ENCODE measurements around the gene FBRS.

FBRS gene

DNA sequence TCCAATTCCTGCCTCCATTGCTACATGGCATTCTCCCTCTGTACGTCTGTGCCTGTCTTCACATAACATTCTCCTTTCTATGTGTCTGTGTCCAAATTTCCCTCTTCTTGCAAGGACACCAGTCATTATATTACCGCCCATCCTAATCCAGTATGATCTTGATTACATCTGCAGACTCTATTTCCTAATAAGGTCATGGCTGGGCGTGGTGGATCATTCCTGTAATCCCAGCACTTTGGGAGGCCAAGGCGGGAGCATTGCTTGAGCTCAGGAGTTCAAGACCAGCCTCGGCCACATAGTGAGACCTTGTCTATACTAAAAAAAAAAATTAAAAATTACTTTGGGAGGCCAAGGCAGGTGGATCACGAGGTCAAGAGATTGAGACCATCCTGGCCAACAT is 12.5 kb upstream of the FBRS start:
- no peak overlapping the region for H3K9ac ChIP-seq (ENCODE audit: low read depth, low read length)
- H3K9me3 ChIP-seq (ENCODE audit: insufficient read depth, low read depth, low read length): no peaks in the 10 kb centered on the region
- no peaks in the 10 kb centered on the region for H3K36me3 ChIP-seq (ENCODE audit: insufficient read depth, low read length)
- no peaks in the 10 kb centered on the region for H3K4me1 ChIP-seq (ENCODE audit: insufficient read depth, low read length)
- no peak overlapping the region for H3K4me3 ChIP-seq (ENCODE audit: low read length)
- 66% methylated on average over 5 of the region's 6 CpGs for WGBS
- peaks cover 27% of the 10 kb centered on the region for H3K27me3 ChIP-seq (ENCODE audit: insufficient read depth, low read length)
- no peak overlapping the region for H3K27ac ChIP-seq (ENCODE audit: low read depth, low read length)

GRCh38 chr16:30647274-30647571 is 11.0 kb upstream of the FBRS start:
- 84% methylated on average over 1 of the region's 1 CpG for WGBS
- H3K27ac ChIP-seq (ENCODE audit: low read depth, low read length): no peak overlapping the region
- H3K4me1 ChIP-seq (ENCODE audit: insufficient read depth, low read length): no peaks in the 10 kb centered on the region
- no peak overlapping the region for H3K4me3 ChIP-seq (ENCODE audit: low read length)
- peaks cover 31% of the 10 kb centered on the region for H3K27me3 ChIP-seq (ENCODE audit: insufficient read depth, low read length)
- H3K9me3 ChIP-seq (ENCODE audit: insufficient read depth, low read depth, low read length): no peaks in the 10 kb centered on the region
- no peaks in the 10 kb centered on the region for H3K36me3 ChIP-seq (ENCODE audit: insufficient read depth, low read length)
- no peak overlapping the region for H3K9ac ChIP-seq (ENCODE audit: low read depth, low read length)

- H3K4me1 ChIP-seq (ENCODE audit: insufficient read depth, low read length): no peaks in the 10 kb centered on the region
- H3K27me3 ChIP-seq (ENCODE audit: insufficient read depth, low read length): peaks cover 28% of the 10 kb centered on the region
- H3K4me3 ChIP-seq (ENCODE audit: low read length): peak overlapping the region; percentile 35
- H3K9me3 ChIP-seq (ENCODE audit: insufficient read depth, low read depth, low read length): no peaks in the 10 kb centered on the region
- WGBS: 80% methylated on average over 22 of the region's 22 CpGs
- no peaks in the 10 kb centered on the region for H3K36me3 ChIP-seq (ENCODE audit: insufficient read depth, low read length)
- H3K27ac ChIP-seq (ENCODE audit: low read depth, low read length): peak overlapping the region; percentile 57; the same call in 1 of the 2 replicates
- H3K9ac ChIP-seq (ENCODE audit: low read depth, low read length): peak overlapping the region; percentile 16; the same call in 1 of the 2 replicates
These were observed 8.4 kb upstream of the FBRS start for GRCh38 chr16:30649725-30650368.

GRCh38 chr16:30650369-30651123 is 7.7 kb upstream of the FBRS start, which contains the start of gene PRR14:
Gene PRR14, plus strand, starts transcription at chr16:30650960. Its CDS starts 686 bp downstream, at chr16:30651646.
- peak within 1 kb of the TSS; percentile 75; the same call in 1 of the 2 replicates for H3K27ac ChIP-seq (ENCODE audit: low read depth, low read length)
- H3K4me1 ChIP-seq (ENCODE audit: insufficient read depth, low read length): no peaks in the 10 kb centered on the region
- peaks cover 5% of the 10 kb centered on the region; the same call in 1 of the 2 replicates for H3K36me3 ChIP-seq (ENCODE audit: insufficient read depth, low read length)
- peak within 1 kb of the TSS; percentile 71 for H3K4me3 ChIP-seq (ENCODE audit: low read length)
- H3K9ac ChIP-seq (ENCODE audit: low read depth, low read length): peak within 1 kb of the TSS; percentile 56
- H3K27me3 ChIP-seq (ENCODE audit: insufficient read depth, low read length): peaks cover 26% of the 10 kb centered on the region
- H3K9me3 ChIP-seq (ENCODE audit: insufficient read depth, low read depth, low read length): no peaks in the 10 kb centered on the region
- 6% methylated on average over 53 of the region's 53 CpGs for WGBS

- H3K27me3 ChIP-seq (ENCODE audit: insufficient read depth, low read length): peaks cover 24% of the 10 kb centered on the region
- H3K4me1 ChIP-seq (ENCODE audit: insufficient read depth, low read length): no peaks in the 10 kb centered on the region
- H3K4me3 ChIP-seq (ENCODE audit: low read length): peak overlapping the region; percentile 71
- H3K9ac ChIP-seq (ENCODE audit: low read depth, low read length): peak overlapping the region; percentile 56
- peak overlapping the region; percentile 75; the same call in 1 of the 2 replicates for H3K27ac ChIP-seq (ENCODE audit: low read depth, low read length)
- WGBS: 3% methylated on average over 70 of the region's 71 CpGs
- peaks cover 5% of the 10 kb centered on the region; the same call in 1 of the 2 replicates for H3K36me3 ChIP-seq (ENCODE audit: insufficient read depth, low read length)
- H3K9me3 ChIP-seq (ENCODE audit: insufficient read depth, low read depth, low read length): no peaks in the 10 kb centered on the region
These were observed 6.9 kb upstream of the FBRS start for GRCh38 chr16:30651124-30652004.

GRCh38 chr16:30652005-30652296 is 6.3 kb upstream of the FBRS start:
- Histone ChIP-seq H3K27me3 (ENCODE audit: insufficient read depth, low read length) (peaks cover 28% of the 10 kb centered on the region), H3K27ac (ENCODE audit: low read depth, low read length) (no peak overlapping the region), H3K4me3 (ENCODE audit: low read length) (peak overlapping the region; percentile 71), H3K36me3 (ENCODE audit: insufficient read depth, low read length) (peaks cover 5% of the 10 kb centered on the region; the same call in 1 of the 2 replicates), H3K9me3 (ENCODE audit: insufficient read depth, low read depth, low read length) (no peaks in the 10 kb centered on the region), H3K4me1 (ENCODE audit: insufficient read depth, low read length) (no peaks in the 10 kb centered on the region), H3K9ac (ENCODE audit: low read depth, low read length) (peak overlapping the region; percentile 56; the same call in 1 of the 2 replicates)
- 53% methylated on average over 2 of the region's 2 CpGs for WGBS

DNA sequence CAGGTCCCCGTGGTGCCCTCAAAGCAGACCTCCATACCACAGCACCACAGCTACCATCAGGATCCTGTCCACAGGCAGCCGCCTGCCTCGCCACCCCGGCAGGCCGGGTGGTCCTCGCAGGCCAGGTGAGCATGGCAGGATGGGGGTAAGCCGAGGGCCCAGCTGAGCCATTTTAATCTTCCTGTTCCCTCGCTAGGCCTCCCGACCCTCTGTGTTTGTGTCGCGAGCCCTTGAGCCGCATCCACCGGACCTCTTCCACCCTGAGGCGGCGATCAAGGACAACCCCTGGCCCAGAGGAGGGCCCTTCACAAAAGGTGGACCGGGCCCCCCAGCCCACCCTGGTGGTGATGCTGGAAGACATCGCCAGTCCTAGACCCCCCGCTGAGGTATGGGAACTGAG is 5.5 kb upstream of the FBRS start:
- Histone ChIP-seq H3K36me3 (ENCODE audit: insufficient read depth, low read length) (peaks cover 5% of the 10 kb centered on the region; the same call in 1 of the 2 replicates), H3K27ac (ENCODE audit: low read depth, low read length) (no peak overlapping the region), H3K27me3 (ENCODE audit: insufficient read depth, low read length) (peaks cover 28% of the 10 kb centered on the region), H3K4me1 (ENCODE audit: insufficient read depth, low read length) (no peaks in the 10 kb centered on the region), H3K4me3 (ENCODE audit: low read length) (no peak overlapping the region), H3K9me3 (ENCODE audit: insufficient read depth, low read depth, low read length) (no peaks in the 10 kb centered on the region), H3K9ac (ENCODE audit: low read depth, low read length) (no peak overlapping the region)
- WGBS: 95% methylated on average over 18 of the region's 18 CpGs

- H3K9me3 ChIP-seq (ENCODE audit: insufficient read depth, low read depth, low read length): no peaks in the 10 kb centered on the region
- H3K9ac ChIP-seq (ENCODE audit: low read depth, low read length): no peak overlapping the region
- peaks cover 29% of the 10 kb centered on the region for H3K27me3 ChIP-seq (ENCODE audit: insufficient read depth, low read length)
- peaks cover 5% of the 10 kb centered on the region; the same call in 1 of the 2 replicates for H3K36me3 ChIP-seq (ENCODE audit: insufficient read depth, low read length)
- H3K4me1 ChIP-seq (ENCODE audit: insufficient read depth, low read length): peaks cover under 1% of the 10 kb centered on the region; the same call in 1 of the 2 replicates
- H3K27ac ChIP-seq (ENCODE audit: low read depth, low read length): no peak overlapping the region
- H3K4me3 ChIP-seq (ENCODE audit: low read length): no peak overlapping the region
- WGBS: 96% methylated on average over 18 of the region's 18 CpGs
These were observed 3.4 kb upstream of the FBRS start for GRCh38 chr16:30654856-30655255.

GRCh38 chr16:30655815-30656347 is 2.4 kb upstream of the FBRS start:
- H3K9me3 ChIP-seq (ENCODE audit: insufficient read depth, low read depth, low read length): no peaks in the 10 kb centered on the region
- peaks cover 39% of the 10 kb centered on the region for H3K27me3 ChIP-seq (ENCODE audit: insufficient read depth, low read length)
- 97% methylated on average over 12 of the region's 12 CpGs for WGBS
- H3K36me3 ChIP-seq (ENCODE audit: insufficient read depth, low read length): peaks cover 5% of the 10 kb centered on the region; the same call in 1 of the 2 replicates
- H3K9ac ChIP-seq (ENCODE audit: low read depth, low read length): no peak overlapping the region
- no peak overlapping the region for H3K27ac ChIP-seq (ENCODE audit: low read depth, low read length)
- H3K4me3 ChIP-seq (ENCODE audit: low read length): no peak overlapping the region
- peaks cover 5% of the 10 kb centered on the region; the same call in 1 of the 2 replicates for H3K4me1 ChIP-seq (ENCODE audit: insufficient read depth, low read length)

DNA sequence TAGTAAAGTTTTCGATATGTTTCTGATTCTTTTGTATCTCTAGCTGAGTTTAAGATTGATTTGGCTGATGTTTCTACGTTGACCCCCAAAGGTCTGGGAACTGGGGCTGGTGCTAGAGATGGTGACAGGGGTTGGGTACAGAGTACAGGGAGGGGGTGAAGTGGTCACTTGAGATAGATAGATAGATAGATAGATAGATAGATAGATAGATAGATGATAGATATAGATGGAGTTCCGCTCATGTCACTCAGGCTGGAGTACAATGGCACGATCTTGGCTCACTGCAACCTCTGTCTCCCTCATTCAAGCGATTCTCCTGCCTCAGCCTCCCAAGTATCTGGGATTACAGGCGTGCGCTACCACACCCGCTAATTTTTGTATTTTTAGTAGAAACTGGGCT is 1.8 kb upstream of the FBRS start:
- H3K36me3 ChIP-seq (ENCODE audit: insufficient read depth, low read length): peaks cover 10% of the 10 kb centered on the region
- peaks cover 5% of the 10 kb centered on the region; the same call in 1 of the 2 replicates for H3K4me1 ChIP-seq (ENCODE audit: insufficient read depth, low read length)
- H3K4me3 ChIP-seq (ENCODE audit: low read length): no peak overlapping the region
- H3K27ac ChIP-seq (ENCODE audit: low read depth, low read length): no peak overlapping the region
- no peaks in the 10 kb centered on the region for H3K9me3 ChIP-seq (ENCODE audit: insufficient read depth, low read depth, low read length)
- H3K9ac ChIP-seq (ENCODE audit: low read depth, low read length): no peak overlapping the region
- WGBS: 97% methylated on average over 8 of the region's 8 CpGs
- peaks cover 44% of the 10 kb centered on the region for H3K27me3 ChIP-seq (ENCODE audit: insufficient read depth, low read length)

All from HUES64 (cell line).